IPS-11a (cell line): ENCODE results near the gene WDR75.
"Not testable (repeated sequence)": the region's sequence is repeated elsewhere in the genome, so short reads cannot be mapped to it uniquely, and the experiment has no call there.

ENCODE experiments used
- H3K4me3 ChIP-seq: one replicate; pipeline ENCODE4 v1.5.1; 2013; ENCODE audit warnings: low read depth, low read length, control low read depth

The WDR75 gene

DNA sequence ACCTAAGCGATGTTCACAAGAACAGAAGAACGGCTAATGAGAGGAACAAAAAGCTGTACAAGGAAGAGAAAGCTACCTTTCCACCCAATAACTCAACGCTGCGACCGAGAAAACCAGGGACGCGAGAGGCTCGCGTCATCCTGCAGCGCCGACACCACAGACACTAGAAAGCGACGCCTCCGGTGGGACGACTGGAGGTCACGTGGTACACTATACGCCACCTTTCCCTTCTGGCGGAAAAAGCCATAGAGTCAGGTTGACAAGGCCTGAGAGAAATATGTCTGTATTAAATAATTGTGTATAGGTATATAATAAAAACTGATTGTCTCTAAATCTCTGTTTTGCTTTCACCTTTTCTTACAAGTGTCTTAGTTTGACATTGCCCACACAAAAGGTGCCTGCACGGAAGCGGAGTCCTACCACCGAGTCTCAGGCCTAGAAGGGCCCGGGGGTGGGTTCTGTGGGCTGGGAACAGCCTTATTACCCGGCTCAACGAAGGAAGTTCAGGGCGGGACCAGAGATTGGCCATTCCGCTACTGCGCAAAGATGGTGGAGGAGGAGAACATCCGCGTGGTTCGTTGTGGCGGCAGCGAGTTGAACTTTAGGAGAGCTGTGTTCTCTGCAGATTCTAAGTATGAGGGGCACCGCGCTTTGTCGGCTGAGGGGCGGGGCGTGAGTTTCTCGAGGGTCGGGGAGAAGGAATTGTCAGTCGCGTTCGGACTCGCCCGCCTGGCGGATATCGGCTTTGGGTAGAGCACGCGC lies at the start of gene WDR75:
TSS of gene WDR75 (plus strand) at position 528 of the 762 bp plus-strand sequence. CDS start at position 547, 19 bp downstream.
- peak within 1 kb of the TSS; percentile 91 for H3K4me3 ChIP-seq

DNA sequence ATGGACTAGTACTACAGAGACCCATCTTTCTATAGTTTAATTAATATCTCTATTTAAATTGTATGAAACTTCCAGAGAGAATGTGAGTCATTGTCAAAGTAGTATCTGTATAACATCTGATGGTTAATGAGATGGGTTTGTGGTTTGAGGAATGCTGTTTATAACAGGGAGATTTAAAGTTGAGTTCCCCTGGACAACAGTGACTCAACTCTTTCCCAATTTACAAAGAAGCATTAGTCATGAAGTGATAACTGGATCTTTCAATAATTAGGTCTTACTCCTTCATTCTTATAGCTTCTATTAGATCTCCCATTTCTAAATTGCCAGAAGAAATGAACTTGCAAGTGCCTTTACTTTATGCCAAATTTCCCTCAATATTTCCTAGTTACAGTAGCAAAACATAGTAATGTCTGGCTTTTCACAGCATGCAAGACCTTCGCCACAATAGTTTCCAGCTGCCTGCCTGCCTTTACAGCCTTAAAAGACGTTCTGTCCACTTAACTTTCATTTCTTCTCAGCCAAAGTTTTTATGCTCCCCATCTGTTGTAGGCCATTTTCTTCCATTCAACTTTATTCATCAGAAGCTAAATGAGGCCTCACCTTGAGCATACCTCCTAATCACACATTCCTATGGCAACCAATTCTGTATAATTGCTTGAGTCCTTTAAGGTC lies 47.7 kb upstream of the WDR75 start:
- no peak overlapping the region for H3K4me3 ChIP-seq

DNA sequence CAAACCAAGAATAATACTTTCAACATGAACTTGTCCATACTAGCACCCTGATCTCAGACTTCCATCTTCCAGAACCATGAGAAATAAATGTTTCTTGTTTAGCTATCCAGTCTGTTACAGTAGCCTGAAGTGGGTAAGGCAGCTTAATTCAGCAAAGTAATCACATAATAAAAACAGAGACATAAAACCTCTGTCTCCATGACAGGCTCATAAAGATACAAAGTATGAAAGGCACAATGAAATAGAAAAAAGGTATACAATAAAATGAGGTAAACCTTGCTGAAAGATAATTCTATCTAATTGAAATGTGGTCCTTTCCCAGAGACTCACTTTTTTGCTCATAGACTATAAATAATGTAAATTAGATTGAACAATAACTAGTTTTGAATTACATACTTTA lies 46.7 kb upstream of the WDR75 start:
- no peak overlapping the region for H3K4me3 ChIP-seq

DNA sequence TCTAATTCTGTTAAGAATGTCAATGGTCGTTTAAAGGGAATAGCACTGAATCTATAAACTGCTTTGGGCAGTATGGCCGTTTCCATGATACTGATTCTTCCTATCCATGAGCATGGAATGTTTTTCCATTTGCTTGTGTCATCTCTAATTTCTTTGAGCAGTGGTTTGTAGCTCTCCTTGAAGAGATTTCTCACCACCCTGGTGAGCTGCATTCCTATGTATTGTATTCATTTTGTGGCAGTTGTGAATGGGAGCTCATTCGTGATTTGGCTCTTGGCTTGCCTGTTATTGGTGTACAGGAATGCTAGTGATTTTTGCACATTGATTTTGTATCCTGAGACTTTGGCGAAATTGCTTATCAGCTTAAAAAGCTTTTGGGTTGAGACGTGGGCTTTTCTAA lies 38.3 kb upstream of the WDR75 start:
- no peak overlapping the region for H3K4me3 ChIP-seq

DNA sequence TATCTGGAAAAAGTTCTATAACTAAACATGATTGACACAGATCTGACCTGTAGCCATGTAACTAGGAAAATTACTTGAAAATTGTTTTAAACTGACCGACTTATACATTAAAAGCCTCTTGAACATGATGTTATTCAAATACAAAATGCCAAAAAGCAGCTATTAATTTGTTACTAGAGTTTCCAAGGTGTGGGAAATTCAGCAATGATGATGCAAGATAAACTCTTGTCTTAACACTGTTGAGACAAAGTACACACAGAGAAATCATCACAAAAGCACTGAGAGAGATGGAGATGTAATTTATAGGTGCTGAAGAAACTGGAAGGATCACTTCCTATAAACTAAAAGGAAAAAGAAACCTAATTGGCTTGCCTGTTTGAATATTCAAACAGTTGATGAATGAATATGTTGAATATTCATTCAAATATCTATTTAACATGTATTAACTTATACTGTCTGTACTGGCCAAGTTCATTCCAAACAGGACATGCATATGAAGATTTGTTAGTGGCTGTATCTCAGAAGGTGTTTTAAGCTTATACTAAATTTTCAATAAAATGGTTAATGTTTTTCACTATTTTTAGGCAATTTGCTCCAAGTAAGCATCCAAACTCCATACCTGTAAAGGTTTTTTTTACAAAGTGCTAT lies 34.6 kb upstream of the WDR75 start:
- no peak overlapping the region for H3K4me3 ChIP-seq

DNA sequence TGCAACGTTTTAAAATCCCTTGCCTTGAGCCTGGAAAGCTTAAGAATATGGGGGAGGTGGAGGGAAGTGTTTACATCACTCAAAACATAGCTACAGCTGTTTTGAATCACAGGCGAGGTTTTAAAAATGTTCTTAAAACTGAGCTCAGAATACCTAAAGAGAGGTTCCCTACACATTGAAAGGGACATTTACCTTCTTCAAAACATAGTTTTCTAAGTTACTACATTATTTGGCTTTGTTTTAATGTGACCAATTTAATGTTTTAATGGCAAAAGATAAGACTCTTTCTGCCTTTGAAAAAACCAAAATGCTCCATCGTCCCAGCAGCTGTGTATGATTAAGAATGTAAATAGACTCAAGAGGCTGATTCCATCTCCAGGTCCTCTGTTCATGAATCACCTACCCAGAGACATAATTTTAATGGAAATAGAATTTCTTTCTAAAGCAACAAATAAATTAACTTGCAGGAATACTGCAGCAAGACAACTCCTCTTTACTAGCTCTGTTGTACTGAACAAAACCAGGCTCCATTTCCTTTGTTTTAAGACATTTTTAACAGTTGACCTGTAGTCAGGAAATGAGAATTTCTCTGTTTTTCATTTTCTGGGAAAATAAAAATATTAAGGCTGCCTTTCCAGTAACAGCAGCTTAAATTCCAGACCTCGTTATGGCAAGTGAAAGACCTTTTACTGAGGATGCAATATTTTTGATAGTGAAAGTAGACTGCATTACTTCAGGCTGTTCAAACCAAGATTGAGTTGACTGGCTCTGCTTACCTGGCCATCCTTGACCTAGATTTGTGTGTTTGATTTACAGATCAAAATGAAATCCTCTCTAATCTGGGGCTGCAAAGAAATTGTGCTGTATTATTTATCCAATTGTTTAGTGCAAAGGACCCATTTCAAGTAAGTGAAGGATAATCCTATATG lies 33.7 kb upstream of the WDR75 start:
- H3K4me3 ChIP-seq: no peak overlapping the region

DNA sequence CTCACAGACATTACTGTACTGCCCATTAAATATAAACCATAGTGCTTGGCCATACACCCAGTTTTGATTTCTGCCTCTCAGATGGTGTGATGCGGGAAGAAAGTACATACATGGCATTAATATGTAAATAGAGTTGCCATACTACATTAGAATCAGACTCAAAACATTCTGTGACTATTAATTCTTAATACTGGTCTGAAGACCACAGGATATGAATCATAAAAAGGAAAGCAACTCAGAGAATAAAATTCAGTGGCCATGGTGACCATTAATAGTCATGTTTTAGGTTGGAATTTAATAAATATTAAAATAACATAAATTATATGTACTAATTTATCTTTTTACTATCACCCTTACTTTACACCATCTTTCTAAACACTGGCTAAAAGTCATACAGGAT lies 33.0 kb upstream of the WDR75 start:
- no peak overlapping the region for H3K4me3 ChIP-seq

DNA sequence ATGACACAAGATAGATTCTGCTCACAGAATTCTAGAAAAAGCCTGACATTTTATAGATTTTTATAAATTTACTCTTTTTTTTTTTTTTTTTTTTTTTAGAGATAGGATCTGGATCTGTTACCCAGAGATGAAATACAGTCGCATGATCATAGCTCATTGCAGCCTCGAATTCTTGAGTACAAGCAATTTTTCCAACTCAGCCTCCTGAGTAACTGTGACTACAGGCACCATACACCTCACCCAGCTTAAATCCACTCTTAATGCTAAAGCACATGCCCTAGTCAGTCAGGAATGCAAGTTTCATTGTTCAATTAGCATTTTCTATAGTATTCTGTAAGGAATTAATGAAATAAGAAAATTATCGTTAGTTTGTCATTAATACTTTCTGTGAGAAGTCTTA lies 32.1 kb upstream of the WDR75 start:
- H3K4me3 ChIP-seq: no peak overlapping the region

DNA sequence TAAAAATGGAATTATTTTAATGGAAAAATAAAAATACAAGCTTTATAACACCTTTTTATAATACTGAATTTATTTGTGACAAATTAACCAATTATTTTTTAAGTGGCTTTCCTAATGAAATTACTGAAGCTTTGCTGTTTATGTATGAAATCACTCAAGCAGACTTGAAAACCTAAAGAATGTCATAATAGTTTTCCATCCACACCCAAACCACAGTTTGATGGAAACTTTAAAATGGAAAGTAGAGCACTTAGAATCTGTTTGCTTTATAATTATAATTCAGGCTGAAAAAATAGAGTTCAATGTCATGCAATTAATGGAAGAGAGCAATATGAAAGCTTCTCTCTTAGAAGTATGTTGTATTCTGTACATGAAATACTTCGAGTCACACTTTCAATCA lies 31.6 kb upstream of the WDR75 start:
- H3K4me3 ChIP-seq: no peak overlapping the region

DNA sequence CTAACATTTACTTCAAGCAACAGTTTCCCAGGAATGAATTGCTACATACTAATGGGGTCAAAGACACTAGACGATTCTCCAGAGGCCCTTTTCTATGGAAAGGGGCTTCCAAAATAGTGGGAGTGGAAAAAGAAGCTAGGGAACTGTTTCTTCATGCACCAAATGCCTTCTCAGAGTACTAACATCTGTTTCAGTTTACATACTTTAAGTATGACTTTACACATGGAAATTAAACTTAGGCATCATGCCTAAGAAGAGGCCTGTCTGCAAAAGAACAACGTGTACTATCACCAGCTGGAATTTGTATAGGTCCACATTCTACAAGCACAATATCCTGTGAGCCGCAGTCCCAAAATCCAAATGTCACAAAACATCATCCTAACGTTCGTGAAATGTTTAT lies 29.4 kb upstream of the WDR75 start:
- H3K4me3 ChIP-seq: no peak overlapping the region

DNA sequence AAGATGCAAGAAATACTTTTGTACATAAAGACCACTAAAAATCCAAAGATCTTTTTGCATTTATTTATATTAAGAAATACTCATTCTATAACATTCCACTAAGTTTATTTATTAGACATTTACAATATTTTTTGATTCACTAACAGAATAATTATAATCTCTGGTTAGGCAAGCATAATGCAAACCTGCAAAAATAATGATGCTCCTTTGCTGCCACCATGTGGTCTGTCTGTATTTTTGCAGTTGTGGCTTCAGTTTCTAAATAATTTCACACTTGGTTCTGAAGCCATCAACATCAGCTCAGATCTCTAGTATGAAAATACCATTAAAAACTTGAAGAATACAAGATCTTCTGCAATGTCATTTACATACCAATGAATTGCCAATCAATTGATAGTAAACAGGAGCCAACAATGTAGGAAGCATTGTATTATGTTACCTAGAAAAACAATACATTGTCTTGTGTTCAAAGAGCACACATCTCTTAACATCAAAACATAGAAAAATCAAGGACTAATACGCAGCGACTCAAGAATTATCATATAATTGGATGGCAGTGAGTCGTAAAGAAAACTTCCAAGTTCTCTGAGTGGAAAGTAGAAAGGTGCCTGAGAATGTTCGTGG lies 28.8 kb upstream of the WDR75 start:
- no peak overlapping the region for H3K4me3 ChIP-seq

DNA sequence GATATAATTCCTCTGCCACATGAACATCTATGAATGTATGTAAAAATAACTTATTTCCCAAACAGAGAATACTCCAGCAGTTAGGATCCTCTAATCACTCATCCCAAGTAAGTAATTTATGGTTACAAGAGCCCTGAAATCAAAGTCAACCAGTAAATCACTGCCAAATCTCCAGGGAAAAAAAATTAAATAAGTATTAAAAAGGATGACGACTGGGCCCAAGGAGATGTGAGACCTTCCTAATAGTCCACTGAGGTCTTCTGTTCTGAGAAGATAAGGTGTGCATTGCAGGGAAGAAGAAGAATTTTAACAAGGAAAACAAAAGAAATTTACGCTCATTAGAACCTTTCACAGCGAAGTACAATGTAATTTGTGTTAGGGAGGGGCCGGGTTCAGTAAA lies 28.0 kb upstream of the WDR75 start:
- H3K4me3 ChIP-seq: no peak overlapping the region

DNA sequence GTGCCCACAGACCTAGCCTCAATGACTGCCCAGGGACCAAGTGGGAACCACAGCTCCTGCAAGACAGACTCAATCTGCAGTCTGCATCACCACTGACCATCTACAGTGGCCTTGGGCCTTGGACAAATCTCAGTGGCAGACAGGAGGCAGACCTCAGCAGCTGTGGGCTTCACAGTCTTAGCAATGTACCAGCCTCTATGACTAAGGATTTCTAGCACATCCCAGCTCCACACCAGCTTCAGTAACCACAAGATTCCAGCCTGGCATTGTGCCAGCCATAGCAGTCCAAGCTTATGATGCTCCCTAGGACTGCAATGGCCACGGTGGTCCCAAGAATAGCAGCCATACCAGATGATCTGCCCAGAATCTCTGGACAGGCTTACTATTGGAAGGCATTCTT lies 19.6 kb upstream of the WDR75 start:
- H3K4me3 ChIP-seq: no peak overlapping the region

DNA sequence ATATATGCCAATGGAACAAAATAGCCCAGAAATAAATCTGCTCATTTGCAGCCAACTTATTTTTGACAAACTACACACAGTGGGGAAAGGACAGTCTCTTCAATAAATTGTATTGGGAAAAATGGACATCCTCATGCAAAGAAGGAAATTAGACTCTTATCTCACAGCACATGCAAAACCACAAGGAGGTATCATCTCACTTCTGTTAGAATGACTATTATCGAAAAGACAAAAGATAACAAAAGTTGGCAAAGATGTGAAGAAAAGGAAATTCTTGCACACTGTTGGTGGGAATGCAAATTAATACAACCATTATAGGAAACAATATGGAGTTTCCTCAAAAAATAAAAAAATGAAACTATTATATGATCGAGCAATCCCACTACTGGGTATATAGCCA lies 16.3 kb upstream of the WDR75 start:
- no peak overlapping the region for H3K4me3 ChIP-seq

DNA sequence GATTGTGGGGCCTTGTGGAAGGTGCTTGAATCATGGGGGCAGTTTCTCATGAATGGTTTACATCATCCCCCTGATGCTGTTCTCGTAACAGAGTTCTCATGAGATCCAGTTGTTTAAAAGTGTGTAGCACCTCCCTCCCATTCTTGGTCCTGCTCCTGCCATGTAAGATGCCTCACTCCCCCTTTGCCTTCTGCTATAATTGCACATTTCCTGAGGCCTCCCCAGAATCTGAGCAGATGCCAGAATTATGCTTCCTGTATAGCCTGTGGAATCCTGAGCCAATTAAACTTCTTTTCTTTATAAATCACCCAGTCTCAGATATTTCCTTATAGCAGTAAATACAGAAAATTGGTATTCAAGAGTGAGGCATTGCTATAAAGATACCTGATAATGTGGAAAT lies 15.6 kb upstream of the WDR75 start:
- H3K4me3 ChIP-seq: no peak overlapping the region

DNA sequence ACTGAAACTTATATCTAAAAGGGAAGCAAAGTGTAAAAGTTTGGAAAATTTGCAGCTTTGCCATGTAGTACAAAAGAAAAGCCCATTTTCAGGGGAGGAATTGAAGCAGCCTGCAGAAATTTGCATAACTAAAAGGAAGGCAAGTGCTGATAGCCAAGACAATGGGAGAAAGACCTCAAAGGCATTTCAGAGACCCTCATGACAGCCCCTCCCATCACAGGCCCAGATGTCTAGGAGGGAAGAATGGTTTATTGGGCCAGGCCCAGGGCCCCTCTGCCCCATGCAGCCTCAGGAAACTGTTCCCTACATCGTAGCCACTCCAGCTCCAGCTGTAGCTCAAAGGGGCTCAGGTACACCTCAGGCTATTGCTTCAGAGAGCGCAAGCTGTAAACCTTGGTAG lies 14.4 kb upstream of the WDR75 start:
- no peak overlapping the region for H3K4me3 ChIP-seq

DNA sequence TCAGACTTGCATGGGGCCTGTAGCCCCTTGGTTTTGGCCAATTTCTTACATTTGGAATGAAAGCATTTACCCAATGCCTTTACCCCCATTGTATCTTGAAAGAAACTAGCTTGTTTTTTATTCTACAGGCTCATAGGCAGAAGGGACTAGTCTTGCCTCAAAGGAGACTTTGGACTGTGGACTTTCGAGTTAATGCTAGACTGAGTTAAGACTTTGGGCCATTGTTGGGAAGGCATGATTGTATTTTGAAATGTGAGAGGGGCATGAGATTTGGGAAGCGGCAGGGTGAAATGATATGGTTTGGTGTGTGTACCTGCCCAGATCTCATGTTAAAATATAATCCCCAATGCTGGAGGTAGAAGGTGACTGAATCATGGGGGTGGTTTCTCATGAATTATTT lies 13.4 kb upstream of the WDR75 start:
- no peak overlapping the region for H3K4me3 ChIP-seq

DNA sequence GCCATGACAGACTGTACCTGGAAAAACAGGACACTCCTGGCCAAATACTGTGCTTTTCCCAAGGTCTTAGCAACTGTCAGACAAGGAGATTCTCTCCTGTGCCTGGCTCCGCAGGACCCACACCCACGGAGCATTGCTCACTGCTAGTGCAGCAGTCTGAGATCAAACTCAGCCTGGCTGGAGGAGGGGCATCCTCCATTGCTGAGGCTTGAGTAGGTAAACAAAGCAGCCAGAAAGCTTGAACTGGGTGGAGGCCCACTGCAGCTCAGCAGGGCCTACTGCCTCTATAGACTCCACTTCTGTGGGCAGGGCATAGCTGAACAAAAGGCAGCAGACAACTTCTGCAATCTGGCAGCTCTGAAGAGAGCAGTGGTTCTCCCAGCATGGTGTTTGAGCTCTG lies 10.8 kb upstream of the WDR75 start:
- H3K4me3 ChIP-seq: not testable (repeated sequence)

DNA sequence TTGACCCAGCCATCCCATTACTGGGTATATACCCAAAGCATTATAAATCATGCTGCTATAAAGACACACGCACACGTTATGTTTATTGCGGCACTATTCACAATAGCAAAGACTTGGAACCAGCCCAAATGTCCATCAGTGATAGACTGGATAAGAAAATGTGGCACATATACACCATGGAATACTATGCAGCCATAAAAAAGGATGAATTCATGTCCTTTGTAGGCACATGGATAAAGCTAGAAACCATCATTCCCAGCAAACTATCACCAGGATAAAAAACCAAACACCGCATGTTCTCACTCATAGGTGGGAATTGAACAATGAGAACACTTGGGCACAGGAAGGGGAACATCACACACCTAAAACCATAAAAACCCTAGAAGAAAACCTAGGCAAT lies 5.5 kb upstream of the WDR75 start:
- H3K4me3 ChIP-seq: not testable (repeated sequence)

DNA sequence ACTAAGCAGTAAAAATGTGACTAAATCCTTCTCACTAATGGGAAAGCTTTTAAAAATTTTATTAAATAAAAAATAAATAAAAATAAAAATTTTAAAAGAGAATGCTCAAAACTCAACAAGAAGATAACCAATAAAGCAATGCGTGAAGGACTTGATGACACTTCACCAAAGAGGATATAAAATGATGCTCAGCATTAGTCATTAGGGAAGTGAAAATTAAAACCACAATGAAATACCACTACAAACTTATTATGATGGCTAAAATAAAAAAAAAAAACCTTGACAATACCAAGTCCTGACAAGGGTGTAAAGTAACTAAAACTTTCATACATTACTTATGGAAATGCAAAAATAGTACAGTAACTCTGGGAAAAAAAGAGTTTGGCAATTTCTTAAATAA lies 3.3 kb upstream of the WDR75 start:
- no peak overlapping the region for H3K4me3 ChIP-seq

DNA sequence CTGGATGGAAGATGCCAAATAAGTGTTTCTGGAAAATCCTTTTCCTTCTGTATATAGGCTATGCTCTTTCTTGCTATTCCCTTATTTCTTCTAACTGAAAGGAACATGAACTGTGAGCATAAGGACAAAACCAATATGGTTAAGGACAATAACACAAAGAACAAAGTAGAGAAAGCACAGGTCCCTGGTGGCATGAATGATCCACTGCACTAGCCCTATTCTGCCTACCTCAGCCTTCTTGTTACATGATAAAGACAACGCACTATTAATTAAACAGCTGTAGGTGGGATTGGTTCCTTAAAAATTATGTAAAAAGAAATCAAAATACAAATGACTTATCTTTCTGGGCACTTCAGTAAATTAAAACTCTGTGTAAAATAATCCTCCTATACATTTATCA lies 1.9 kb upstream of the WDR75 start:
- no peak overlapping the region for H3K4me3 ChIP-seq
